Measurements from ENCODE around the gene ZNF581. TPM values are rescaled to one million over a fixed set of nuclear protein-coding genes. Genes with fewer than 3 reads are reported as not detected.

Gene ZNF581
- total and polyA plus RNA-seq, 11 donors = 4.7 to 12.7 (median 7.2) TPM

DNA sequence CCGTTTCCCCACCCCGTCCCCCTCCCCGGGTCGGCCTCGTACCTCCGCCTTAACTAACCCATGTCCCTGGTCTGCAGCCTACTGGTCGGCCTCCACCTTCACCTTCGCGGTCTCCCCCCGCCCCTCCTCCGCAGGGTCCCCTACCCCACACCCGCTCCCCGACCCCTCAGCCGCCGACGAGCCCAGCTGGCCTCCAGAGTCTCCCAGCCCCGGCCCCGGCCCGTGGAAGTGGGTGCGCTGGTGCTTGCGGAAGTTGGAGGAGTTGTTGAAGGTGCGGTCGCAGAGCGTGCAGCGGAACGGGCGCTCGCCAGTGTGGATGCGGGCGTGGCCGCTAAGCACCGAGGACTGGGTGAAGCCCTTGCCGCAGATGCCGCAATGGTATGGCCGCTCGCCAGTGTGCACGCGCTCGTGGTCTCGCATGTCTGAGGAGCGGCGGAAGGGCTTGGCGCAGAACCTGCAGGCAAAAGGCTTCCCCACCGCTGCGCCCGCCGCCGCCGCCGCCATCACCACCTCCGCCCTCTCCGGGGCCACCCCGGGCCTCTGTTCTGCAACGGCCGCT, 21.7 kb upstream of the ZNF581 start:
- DNase-seq (peak in 2 of 5 donors; percentile 40 to 67), ATAC-seq (no peak)
- peaks cover 0 to 32% (median 17%) of the 10 kb centered on the region in 9 donors for H3K36me3 ChIP-seq
- H3K4me1 ChIP-seq = peaks cover 0 to 54% (median 11%) of the 10 kb centered on the region in 12 donors
- H3K27ac ChIP-seq = no peak overlapping the region
- no peaks in the 10 kb centered on the region for H3K9me3 ChIP-seq
- 95 to 97% (median 96%) methylated on average over 48 to 55 of the region's 55 CpGs for WGBS, 4 donors
- TF ChIP-seq, protein P1, sequence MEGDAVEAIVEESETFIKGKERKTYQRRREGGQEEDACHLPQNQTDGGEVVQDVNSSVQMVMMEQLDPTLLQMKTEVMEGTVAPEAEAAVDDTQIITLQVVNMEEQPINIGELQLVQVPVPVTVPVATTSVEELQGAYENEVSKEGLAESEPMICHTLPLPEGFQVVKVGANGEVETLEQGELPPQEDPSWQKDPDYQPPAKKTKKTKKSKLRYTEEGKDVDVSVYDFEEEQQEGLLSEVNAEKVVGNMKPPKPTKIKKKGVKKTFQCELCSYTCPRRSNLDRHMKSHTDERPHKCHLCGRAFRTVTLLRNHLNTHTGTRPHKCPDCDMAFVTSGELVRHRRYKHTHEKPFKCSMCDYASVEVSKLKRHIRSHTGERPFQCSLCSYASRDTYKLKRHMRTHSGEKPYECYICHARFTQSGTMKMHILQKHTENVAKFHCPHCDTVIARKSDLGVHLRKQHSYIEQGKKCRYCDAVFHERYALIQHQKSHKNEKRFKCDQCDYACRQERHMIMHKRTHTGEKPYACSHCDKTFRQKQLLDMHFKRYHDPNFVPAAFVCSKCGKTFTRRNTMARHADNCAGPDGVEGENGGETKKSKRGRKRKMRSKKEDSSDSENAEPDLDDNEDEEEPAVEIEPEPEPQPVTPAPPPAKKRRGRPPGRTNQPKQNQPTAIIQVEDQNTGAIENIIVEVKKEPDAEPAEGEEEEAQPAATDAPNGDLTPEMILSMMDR (IDR thresholded peaks at IDR 0.05) = no peak
- no peak for TF ChIP-seq POLR2A (IDR thresholded peaks at IDR 0.05)
- no peak overlapping the region for H3K4me3 ChIP-seq
- intact Hi-C loops (cut with DNase I) = loop anchor here in 2 of 10 donors (2.0 to 5.0 kb wide), 2 partner anchors 15 to 104 kb away; no protein-coding TSS in a partner anchor
- no peaks in the 10 kb centered on the region for H3K27me3 ChIP-seq

DNA sequence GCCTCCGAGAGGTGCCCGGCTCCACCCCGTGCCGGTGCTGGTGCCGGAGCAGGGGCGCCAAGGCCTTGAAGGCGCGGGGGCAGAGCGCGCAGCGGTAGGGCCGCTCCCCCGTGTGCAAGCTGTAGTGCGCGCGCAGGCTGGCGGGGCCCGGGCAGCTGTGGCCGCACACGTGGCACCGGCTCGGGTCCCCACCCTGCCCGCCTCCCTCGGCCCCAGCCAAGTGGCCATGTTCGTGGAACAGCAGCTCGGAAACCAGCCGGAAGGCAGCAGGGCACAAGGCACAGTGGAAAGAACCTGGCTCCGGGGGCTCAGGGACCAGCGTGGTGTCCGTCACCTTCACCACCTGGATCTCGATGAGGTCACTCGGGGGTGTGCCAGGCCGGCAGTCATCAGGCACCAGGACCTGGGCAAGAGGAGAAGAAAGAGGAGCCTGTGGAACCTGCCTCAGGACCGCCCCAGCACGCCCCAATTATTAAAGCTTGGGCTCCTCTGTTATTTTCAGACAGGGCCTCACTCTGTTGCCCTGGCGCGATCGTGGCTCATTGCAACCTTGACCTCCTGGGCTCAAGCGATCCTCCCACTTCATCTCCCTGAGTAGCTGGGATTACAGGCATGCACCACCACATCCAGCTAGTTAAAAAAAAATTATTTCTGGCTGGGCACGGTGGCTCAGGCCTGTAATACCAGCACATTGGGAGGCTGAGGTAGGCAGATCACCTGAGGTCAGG, 21.0 kb upstream of the ZNF581 start:
- Histone ChIP-seq H3K4me3 (no peak overlapping the region), H3K27ac (peak overlapping the region in 3 of 12 donors; percentile 27 to 96 (median 78)), H3K9me3 (no peaks in the 10 kb centered on the region), H3K36me3 (peaks cover 0 to 27% (median 12%) of the 10 kb centered on the region in 9 donors), H3K4me1 (peaks cover 0 to 54% (median 11%) of the 10 kb centered on the region in 12 donors), H3K27me3 (no peaks in the 10 kb centered on the region)
- 92 to 93% (median 92%) methylated on average over 37 to 40 of the region's 40 CpGs for WGBS, 4 donors
- ATAC-seq = peak in 1 of 4 donors; percentile 2
- peak in 1 of 5 donors; percentile 61 for DNase-seq
- intact Hi-C loops (cut with DNase I) = loop anchor here in 2 of 10 donors (2.0 to 5.0 kb wide), 2 partner anchors 16 to 105 kb away; no protein-coding TSS in a partner anchor
- TF ChIP-seq, protein P1 (IDR thresholded peaks at IDR 0.05) = no peak
- no peak for TF ChIP-seq POLR2A (IDR thresholded peaks at IDR 0.05)

DNA sequence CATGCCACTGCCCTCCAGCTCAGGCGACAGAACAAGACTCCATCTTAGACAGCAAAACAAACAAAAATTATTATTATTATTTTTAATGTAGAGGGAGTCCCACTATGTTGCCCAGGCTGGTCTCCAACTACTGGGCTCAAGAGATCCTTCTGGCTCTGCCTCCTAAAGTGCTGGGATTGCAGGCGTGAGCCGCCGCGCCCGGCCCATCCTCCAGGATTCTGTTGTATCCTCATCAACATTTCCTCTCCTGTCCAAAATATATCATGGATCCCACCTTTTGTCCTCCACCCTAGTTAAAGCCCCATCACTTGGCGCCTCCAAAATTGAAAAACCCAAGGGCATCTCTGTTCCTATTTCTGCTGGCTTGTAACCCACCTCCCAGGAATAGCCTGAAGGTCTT, 20.3 kb upstream of the ZNF581 start:
- H3K27me3 ChIP-seq = no peaks in the 10 kb centered on the region
- H3K9me3 ChIP-seq = no peaks in the 10 kb centered on the region
- ATAC-seq = no peak
- H3K36me3 ChIP-seq = peaks cover 0 to 20% (median 5%) of the 10 kb centered on the region in 9 donors
- intact Hi-C loops (cut with DNase I) = loop anchor here in 2 of 10 donors (2.0 to 5.0 kb wide), 2 partner anchors 16 to 106 kb away; no protein-coding TSS in a partner anchor
- peak overlapping the region in 1 of 12 donors; percentile 64 for H3K4me3 ChIP-seq
- H3K4me1 ChIP-seq = peaks cover 0 to 54% (median 11%) of the 10 kb centered on the region in 12 donors
- TF ChIP-seq, protein P1 (IDR thresholded peaks at IDR 0.05) = no peak
- no peak for TF ChIP-seq POLR2A (IDR thresholded peaks at IDR 0.05)
- DNase-seq = no peak
- 94 to 99% (median 95%) methylated on average over 7 of the region's 7 CpGs for WGBS, 4 donors
- H3K27ac ChIP-seq = peak overlapping the region in 11 of 12 donors; percentile 27 to 96 (median 91)

DNA sequence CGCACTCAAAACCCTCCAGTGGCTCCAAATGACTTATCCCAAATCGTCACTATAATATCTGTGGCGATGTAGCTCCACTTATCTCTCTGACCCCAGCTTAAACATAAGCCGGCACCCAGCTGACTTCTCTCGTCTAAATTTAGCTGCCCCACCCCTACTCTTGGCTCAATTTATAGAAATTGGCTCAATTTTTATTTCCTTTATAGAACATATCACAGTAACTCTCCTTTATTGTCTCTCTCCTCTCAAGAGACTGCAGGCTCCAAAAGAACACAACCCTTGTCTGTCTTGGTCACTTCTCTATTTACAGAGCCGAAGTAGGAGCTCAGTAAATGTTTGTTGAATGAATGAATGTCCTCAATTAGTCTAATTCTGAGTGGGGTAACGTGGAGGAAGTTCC, 19.9 kb upstream of the ZNF581 start:
- intact Hi-C loops (cut with DNase I) = loop anchor here in 2 of 10 donors (2.0 to 5.0 kb wide), 2 partner anchors 17 to 106 kb away; no protein-coding TSS in a partner anchor
- peaks cover 0 to 20% (median 5%) of the 10 kb centered on the region in 9 donors for H3K36me3 ChIP-seq
- H3K4me3 ChIP-seq = peak overlapping the region in 9 of 12 donors; percentile 46 to 72 (median 64)
- WGBS, 4 donors = 30 to 37% (median 33%) methylated on average over 7 of the region's 7 CpGs
- no peaks in the 10 kb centered on the region for H3K27me3 ChIP-seq
- H3K27ac ChIP-seq = peak overlapping the region in 11 of 12 donors; percentile 73 to 96 (median 91)
- ATAC-seq (peak in 1 of 4 donors; percentile 1), DNase-seq (no peak)
- peaks cover 0 to 53% (median 11%) of the 10 kb centered on the region in 12 donors for H3K4me1 ChIP-seq
- TF ChIP-seq, protein P1 (IDR thresholded peaks at IDR 0.05) = no peak
- TF ChIP-seq POLR2A (IDR thresholded peaks at IDR 0.05) = no peak
- no peaks in the 10 kb centered on the region for H3K9me3 ChIP-seq

All from heart left ventricle (tissue), 16 donors.